Thyroid gland (tissue), 4 donors: Measurements from ENCODE around the gene GDPD4. TPM values are rescaled to one million over a fixed set of nuclear protein-coding genes. Genes with fewer than 3 reads are reported as not detected.

ENCODE experiments used
- DNase-seq, 2 donors: peaks; one replicate each; pipeline ENCODE4 v3.0.0-alpha.2; 2019
- H3K27ac ChIP-seq, 3 donors: fragments of 200-600 bp; sonication (generic); 1 replicate in 2 of 3; 2 replicates in 1 of 3; pipeline ENCODE4 v1.5.1; 2016 to 2019; ENCODE audit warnings: mild to moderate bottlenecking in 1 of 3, moderate library complexity in 1 of 3
- H3K27me3 ChIP-seq: fragments of 200-600 bp; sonication (generic); one replicate; pipeline ENCODE4 v1.5.1; 2019
- H3K36me3 ChIP-seq, 2 donors: fragments of 200-600 bp; sonication (generic); one replicate each; pipeline ENCODE4 v1.5.1; 2016 to 2019
- H3K4me1 ChIP-seq, 2 donors: fragments of 200-600 bp; sonication (generic); one replicate each; pipeline ENCODE4 v1.5.1; 2017 to 2019
- H3K4me3 ChIP-seq, 3 donors: fragments of 200-600 bp; sonication (generic); replicated peaks in 1 of 3; 1 replicate in 2 of 3; 2 replicates in 1 of 3; pipeline ENCODE4 v1.5.1; 2016; ENCODE audit warnings: mild to moderate bottlenecking in 1 of 3
- H3K9me3 ChIP-seq: fragments of 200-600 bp; sonication (generic); one replicate; pipeline ENCODE4 v1.5.1; 2017
- CTCF ChIP-seq, 6 experiments: fragments of 200-600 bp in 3 of 6; fragments of 450-650 bp in 3 of 6; sonication (generic) in 3 of 6; IDR thresholded peaks; one replicate each; pipeline ENCODE4 v1.5.1; 2016 to 2019; ENCODE audit warnings: antibody characterized with exemption in 6 of 6, mild to moderate bottlenecking in 2 of 6, inconsistent platforms in 1 of 6, moderate library complexity in 1 of 6
- POLR2A ChIP-seq, 2 donors: fragments of 450-650 bp; IDR thresholded peaks; one replicate each; pipeline ENCODE4 v1.6.1; 2017; ENCODE audit warnings: antibody characterized with exemption in 2 of 2, mild to moderate bottlenecking in 2 of 2, moderate library complexity in 1 of 2
- whole genome bisulfite sequencing, 2 donors: methylation state at CpG; one replicate each; pipeline ENCODE4 v1.1.5; 2017; 5-methylcytosine and 5-hydroxymethylcytosine counted together
- intact Hi-C: fragments of 100-400 bp; cut with DNase I; formaldehyde crosslinking; loops from one replicate; pipeline ENCODE4 v1.15.1; 2023
- total RNA-seq, 4 donors: library from RNA; depleted of rRNA; stranded (reverse); fragments of >200 nt; gene quantifications; one replicate each; pipeline ENCODE4 v1.2.3, GENCODE V29; 2016

GDPD4 gene
- total RNA-seq, 4 donors from 2014 or later: 3.6 TPM; not detected in 3

- no peaks in the 10 kb centered on the region for H3K27me3 ChIP-seq
- TF ChIP-seq POLR2A (IDR thresholded peaks at IDR 0.05): no peak
- no peak for TF ChIP-seq CTCF (IDR thresholded peaks at IDR 0.05)
- no peaks in the 10 kb centered on the region for H3K36me3 ChIP-seq
- no peaks in the 10 kb centered on the region for H3K9me3 ChIP-seq
- intact Hi-C loops: no loop called here
- H3K27ac ChIP-seq: no peak overlapping the region
- DNase-seq: no peak
- no peaks in the 10 kb centered on the region for H3K4me1 ChIP-seq
- H3K4me3 ChIP-seq: no peak overlapping the region
- 92 to 93% methylated on average over 3 of the region's 3 CpGs for WGBS, 2 donors
Measured at GRCh38 chr11:77233011-77233410, 68.5 kb downstream of the GDPD4 start.

- intact Hi-C loops: no loop called here
- H3K4me3 ChIP-seq: no peak overlapping the region
- no peak overlapping the region for H3K27ac ChIP-seq
- no peaks in the 10 kb centered on the region for H3K27me3 ChIP-seq
- no peaks in the 10 kb centered on the region for H3K9me3 ChIP-seq
- 88 to 90% methylated on average over 4 of the region's 4 CpGs for WGBS, 2 donors
- no peaks in the 10 kb centered on the region for H3K36me3 ChIP-seq
- no peaks in the 10 kb centered on the region for H3K4me1 ChIP-seq
- TF ChIP-seq POLR2A (IDR thresholded peaks at IDR 0.05) (no peak), CTCF (IDR thresholded peaks at IDR 0.05) (no peak)
- DNase-seq: no peak
Measured at GRCh38 chr11:77232242-77232641, 69.2 kb downstream of the GDPD4 start.

GRCh38 chr11:77231800-77232199 lies 69.7 kb downstream of the GDPD4 start:
- H3K27me3 ChIP-seq: no peaks in the 10 kb centered on the region
- no peaks in the 10 kb centered on the region for H3K4me1 ChIP-seq
- H3K9me3 ChIP-seq: no peaks in the 10 kb centered on the region
- H3K27ac ChIP-seq: no peak overlapping the region
- H3K36me3 ChIP-seq: no peaks in the 10 kb centered on the region
- intact Hi-C loops: no loop called here
- 88 to 92% methylated on average over 1 of the region's 1 CpG for WGBS, 2 donors
- TF ChIP-seq CTCF (IDR thresholded peaks at IDR 0.05) (no peak), POLR2A (IDR thresholded peaks at IDR 0.05) (no peak)
- DNase-seq: no peak
- no peak overlapping the region for H3K4me3 ChIP-seq

GRCh38 chr11:77230878-77231605 lies 70.4 kb downstream of the GDPD4 start:
- Histone ChIP-seq H3K36me3 (no peaks in the 10 kb centered on the region), H3K27me3 (no peaks in the 10 kb centered on the region), H3K9me3 (no peaks in the 10 kb centered on the region), H3K4me1 (no peaks in the 10 kb centered on the region), H3K4me3 (no peak overlapping the region), H3K27ac (no peak overlapping the region)
- intact Hi-C loops: no loop called here
- DNase-seq: no peak
- 88 to 93% methylated on average over 5 of the region's 5 CpGs for WGBS, 2 donors
- TF ChIP-seq CTCF (IDR thresholded peaks at IDR 0.05) (no peak), POLR2A (IDR thresholded peaks at IDR 0.05) (no peak)

GRCh38 chr11:77223797-77224196 lies 77.7 kb downstream of the GDPD4 start:
- intact Hi-C loops: no loop called here
- Histone ChIP-seq H3K27me3 (no peaks in the 10 kb centered on the region), H3K4me3 (no peak overlapping the region), H3K36me3 (no peaks in the 10 kb centered on the region), H3K4me1 (no peaks in the 10 kb centered on the region), H3K9me3 (no peaks in the 10 kb centered on the region), H3K27ac (no peak overlapping the region)
- TF ChIP-seq CTCF (IDR thresholded peaks at IDR 0.05) (no peak), POLR2A (IDR thresholded peaks at IDR 0.05) (no peak)
- WGBS, 2 donors: 82 to 83% methylated on average over 8 to 9 of the region's 9 CpGs
- no peak for DNase-seq
